OCI-LY1 (cell line): ENCODE results near the gene UGCG.

Experiments used
- EZH2 ChIP-seq: fragments of 200-600 bp; sonication (generic), shearing (Covaris generic); IDR thresholded peaks from 2 replicates; pipeline ENCODE4 v1.8.0; 2017; ENCODE audit warnings: borderline replicate concordance, mixed run types, mild to moderate bottlenecking, antibody characterized with exemption, low read length, moderate library complexity, mixed read lengths
- TF ChIP-seq, protein P1 (sequence below): fragments of 200-600 bp; sonication (generic), shearing (Covaris generic); IDR thresholded peaks from 2 replicates; pipeline ENCODE4 v1.5.1; 2017; ENCODE audit warnings: mild to moderate bottlenecking, antibody characterized with exemption, low read length, moderate library complexity, mixed read lengths

DNA sequence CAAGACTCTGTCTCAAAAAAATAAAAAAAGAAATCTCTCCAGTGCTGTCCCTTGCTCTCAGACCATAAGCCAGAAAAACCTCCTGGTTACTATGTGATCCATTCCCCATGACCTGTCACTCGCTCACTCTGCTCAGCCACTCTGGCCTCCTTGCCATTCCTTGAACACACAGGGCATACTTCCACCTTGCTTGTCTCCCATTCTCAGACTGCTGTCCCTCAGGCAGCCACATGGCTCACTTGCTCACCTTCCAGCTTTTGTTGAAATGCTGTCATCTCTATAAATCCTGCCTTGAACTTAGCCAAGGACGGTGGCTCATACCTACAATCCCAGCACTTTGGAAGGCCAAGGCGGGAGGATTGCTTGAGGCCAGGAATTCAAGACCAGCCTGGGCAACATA is 82.9 kb downstream of the UGCG start:
- TF ChIP-seq, protein P1, sequence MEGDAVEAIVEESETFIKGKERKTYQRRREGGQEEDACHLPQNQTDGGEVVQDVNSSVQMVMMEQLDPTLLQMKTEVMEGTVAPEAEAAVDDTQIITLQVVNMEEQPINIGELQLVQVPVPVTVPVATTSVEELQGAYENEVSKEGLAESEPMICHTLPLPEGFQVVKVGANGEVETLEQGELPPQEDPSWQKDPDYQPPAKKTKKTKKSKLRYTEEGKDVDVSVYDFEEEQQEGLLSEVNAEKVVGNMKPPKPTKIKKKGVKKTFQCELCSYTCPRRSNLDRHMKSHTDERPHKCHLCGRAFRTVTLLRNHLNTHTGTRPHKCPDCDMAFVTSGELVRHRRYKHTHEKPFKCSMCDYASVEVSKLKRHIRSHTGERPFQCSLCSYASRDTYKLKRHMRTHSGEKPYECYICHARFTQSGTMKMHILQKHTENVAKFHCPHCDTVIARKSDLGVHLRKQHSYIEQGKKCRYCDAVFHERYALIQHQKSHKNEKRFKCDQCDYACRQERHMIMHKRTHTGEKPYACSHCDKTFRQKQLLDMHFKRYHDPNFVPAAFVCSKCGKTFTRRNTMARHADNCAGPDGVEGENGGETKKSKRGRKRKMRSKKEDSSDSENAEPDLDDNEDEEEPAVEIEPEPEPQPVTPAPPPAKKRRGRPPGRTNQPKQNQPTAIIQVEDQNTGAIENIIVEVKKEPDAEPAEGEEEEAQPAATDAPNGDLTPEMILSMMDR = no peak
- TF ChIP-seq EZH2 = no peak
